SK-N-MC (cell line): ENCODE results near the gene DDIAS.

ENCODE experiments used
- EZH2 ChIP-seq: fragments of 200-600 bp; sonication (generic); IDR thresholded peaks from one replicate; pipeline ENCODE4 v1.6.1; 2017; ENCODE audit warnings: antibody characterized with exemption
- POLR2AphosphoS5 ChIP-seq: IDR thresholded peaks from 2 replicates; pipeline ENCODE4 v1.6.1; 2012; ENCODE audit warnings: mild to moderate bottlenecking, low read depth, low read length, borderline replicate concordance

DNA sequence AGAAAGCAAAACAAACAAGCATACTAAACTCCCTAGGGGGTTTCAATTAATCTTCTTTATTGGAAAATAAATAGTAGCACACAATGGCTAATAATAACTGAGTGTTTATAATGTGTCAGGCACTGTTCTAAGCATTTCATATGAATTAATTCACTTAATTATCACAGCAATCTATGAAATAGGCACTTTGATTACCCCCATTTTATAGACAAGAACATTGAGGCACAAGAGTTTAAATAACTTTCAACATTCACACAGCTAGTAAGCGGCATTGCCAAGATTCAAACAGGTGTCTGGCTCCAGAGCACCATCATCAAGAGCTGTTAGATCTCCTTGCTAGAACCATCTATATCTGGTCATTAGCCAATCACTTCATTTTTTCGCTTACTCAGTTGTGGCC is 44.4 kb upstream of the DDIAS start:
- TF ChIP-seq POLR2AphosphoS5, result no peak
- no peak for TF ChIP-seq EZH2
